Activated T-cell treated with anti-CD3 and anti-CD28 coated beads, Interleukin-2, amount 50 U/mL, for 48 hours (primary cell): Measurements from ENCODE around the gene HOXB13.
"Not testable (repeated sequence)": the region's sequence is repeated elsewhere in the genome, so short reads cannot be mapped to it uniquely, and the experiment has no call there.

Experiments
- DNase-seq, 2 experiments: peaks; one replicate each; pipeline ENCODE4 v3.0.0-alpha.2; 2020

Gene HOXB13

GRCh38 chr17:48726114-48726915 lies 2.2 kb downstream of the HOXB13 start:
- DNase-seq = no peak

GRCh38 chr17:48725288-48726064 lies 3.1 kb downstream of the HOXB13 start:
- DNase-seq = peak in 1 of 2 experiments; percentile 30

GRCh38 chr17:48725004-48725287 lies 3.6 kb downstream of the HOXB13 start:
- DNase-seq = peak in 1 of 2 experiments; percentile 41

GRCh38 chr17:48724251-48725003 lies 4.1 kb downstream of the HOXB13 start:
- DNase-seq = peak; percentile 88 to 91

DNA sequence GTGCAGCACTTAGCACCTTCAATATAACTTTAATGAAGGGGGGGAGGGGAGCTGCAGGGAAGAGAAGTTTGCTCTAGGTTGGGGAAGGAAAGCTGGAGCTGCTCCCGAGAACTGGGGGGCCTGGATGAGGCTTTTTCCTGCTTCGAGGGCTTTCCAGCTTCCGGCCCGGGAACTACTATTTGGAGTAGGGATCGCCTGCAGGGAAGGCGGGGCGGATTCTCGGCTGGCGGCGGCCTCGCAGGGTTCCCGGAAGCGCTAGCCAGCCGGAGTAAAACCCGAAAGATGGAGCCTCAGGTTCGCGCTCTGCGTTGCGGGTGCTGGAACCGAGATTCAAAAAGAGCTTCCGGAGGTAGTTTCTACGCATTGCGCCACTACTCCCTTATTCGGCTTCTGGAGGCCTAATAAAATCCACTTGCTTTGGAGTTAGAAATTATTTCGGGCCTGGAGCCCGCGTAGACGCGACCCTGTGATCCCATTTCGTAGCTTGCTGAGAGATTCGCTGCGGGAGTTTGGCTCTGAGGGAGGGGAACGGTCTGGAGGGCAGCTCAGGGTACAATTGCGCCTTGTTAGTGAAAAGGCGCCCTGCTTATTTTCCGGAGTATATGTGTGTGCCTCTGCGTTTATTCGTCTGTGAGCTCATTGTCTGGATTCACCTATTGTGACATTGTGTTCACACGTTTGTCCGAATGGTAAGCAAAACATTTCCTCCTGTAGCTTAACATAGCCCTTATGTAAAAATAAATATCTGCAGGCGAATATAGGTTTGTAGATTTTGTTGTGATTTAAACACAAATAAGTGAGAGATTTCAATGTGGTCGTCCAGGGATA lies 4.9 kb downstream of the HOXB13 start:
- DNase-seq = peak in 1 of 2 experiments; percentile 40

- DNase-seq = peak in 1 of 2 experiments; percentile 29
Observed at GRCh38 chr17:48722915-48723422, 5.6 kb downstream of the HOXB13 start, which contains the start of gene PRAC2. PRAC2 (plus strand) TSS chr17:48723185; CDS start chr17:48724411, 1,226 bp downstream.

GRCh38 chr17:48722201-48722907 lies 6.2 kb downstream of the HOXB13 start, which contains the start of gene PRAC1:
PRAC1 (minus strand) TSS chr17:48722518; CDS start chr17:48722392, 126 bp downstream.
- no peak for DNase-seq

- DNase-seq = no peak
Observed at GRCh38 chr17:48721009-48721402, 7.5 kb downstream of the HOXB13 start.

DNA sequence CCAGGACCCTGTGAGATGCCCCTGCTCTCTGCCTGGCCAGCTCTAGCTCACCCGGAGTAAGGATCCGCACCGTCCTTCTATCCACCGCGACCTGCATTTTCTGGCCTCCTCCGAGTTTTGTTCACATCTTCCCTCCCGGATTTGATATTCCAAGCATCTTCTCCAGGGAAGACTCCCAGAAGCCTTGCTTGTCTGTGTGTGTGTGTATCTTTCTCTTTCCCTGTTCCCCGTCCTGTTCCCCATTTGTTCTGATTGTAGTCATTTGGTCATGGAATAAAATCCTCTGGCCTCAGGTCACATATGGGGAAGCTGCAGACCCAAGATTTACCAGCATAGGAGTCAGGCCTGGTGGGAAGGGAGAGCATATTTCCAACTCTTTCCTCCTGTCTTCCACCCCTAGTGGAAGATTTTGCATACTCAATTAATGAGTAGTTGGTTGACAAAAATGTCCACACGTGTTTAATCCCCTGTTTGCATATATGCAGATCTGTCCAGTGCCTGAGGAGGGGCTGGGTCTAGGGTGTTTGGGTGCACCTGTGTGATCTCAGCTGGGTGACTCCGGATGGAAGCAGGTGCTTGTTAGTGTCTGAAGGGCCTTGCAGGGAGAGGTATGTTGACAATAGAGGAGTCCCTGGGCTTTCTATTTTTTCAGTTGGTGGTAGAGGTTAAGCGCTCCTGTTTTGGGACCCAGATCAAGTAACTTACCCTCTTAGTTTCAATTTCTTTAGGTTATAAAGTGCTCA lies 8.1 kb downstream of the HOXB13 start:
- DNase-seq = no peak

DNA sequence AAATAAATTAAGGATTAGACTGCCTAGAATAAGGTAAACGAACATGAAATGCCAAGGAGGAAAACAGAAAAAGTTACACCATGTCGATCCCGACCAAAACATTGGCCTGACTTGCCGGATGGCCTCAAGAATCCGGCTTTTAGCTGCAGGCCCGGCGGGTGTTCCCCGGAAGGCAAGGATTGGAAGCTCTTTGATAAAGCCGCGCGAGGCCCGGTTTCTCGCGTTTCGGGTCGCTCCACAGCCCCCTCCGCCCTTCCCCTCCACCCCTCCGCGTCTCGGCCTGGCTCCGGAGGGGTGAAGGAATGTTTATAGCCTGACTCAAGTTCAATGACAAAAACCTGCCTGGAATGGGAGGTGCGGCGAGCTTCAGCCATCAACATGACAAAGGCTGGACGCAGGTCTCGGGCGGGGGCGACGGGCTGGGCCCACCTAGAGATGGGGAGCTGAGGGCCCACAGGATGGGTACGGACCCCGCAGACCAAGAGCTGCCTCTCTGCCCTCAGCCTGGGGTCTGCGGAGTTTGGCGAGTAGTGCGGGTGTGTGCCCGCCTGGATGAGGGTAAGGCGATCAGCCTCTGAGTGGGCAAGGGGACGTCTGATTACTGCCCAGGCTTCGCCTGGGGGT lies 8.8 kb downstream of the HOXB13 start:
- DNase-seq = no peak

DNA sequence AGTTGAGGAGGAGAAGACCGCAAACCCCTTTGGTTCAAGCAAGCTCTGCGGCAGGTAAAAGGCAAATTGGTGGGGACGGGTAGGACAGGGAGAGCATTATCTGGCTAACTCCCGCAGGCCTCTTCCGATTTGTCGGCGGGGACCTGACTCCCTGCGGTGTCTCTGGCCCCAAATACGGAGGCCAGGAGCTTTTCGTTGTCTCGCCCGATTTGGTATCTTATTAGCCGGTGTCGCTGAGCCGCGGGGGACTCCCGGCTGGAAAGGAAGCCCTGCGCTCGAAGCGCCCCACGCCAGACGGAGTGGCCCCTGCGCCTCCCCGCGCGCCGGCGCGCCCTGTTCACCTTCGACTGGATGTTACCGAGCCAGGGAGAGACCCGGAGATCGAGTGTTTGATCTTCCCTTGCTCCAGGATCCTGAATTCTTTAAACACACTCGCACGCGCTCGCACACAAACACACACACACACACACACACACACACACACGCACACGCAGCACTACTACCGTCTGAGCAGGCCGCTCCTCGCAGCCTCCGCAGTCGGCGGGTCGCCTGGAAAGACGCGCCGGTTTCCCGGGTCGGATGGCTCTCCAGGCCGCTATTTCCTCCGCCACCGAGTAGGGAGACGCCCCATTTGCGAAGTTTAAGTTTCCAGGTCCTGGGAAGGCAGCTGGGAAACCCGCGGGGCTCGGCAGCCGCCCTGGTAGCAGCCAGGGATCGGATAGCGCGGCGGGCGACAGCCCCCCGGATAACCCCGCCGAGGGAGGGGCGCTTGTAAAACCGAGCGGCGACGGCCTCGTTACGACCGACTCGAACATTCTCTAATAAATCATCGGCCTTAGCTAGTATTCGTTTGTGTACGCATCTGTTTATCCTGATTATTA lies 9.5 kb downstream of the HOXB13 start:
- DNase-seq = peak in 1 of 2 experiments; percentile 40

DNA sequence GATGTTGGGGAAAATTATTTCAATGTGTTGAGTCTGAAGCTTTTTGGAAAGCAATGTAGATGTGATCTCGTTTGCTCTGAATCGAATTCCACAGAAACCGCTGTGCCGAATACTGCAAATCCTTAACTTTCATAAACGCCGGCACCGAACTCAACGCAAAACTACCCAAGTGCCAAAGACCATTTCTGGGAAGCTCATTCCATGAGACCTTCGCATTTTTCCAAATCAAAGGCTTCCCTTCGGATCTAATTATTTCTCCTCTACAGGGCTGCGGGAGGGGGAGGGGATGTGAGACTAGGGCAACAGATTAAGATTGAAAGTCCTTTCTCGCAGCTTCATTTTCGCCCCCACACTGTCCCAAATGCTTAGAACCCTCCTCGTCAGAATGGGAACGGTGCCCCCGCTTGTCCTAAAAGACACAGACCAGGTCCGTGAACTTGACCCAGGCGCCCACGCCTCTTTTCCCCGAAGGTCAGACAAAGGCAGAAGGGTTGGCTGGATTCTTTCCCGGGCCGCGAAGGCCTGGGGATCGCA lies 10.3 kb downstream of the HOXB13 start:
- DNase-seq = peak in 1 of 2 experiments; percentile 24

- no peak for DNase-seq
Observed at GRCh38 chr17:48717367-48718226, 11.0 kb downstream of the HOXB13 start.

GRCh38 chr17:48716549-48716948 lies 12.0 kb downstream of the HOXB13 start:
- not testable (repeated sequence) for DNase-seq

GRCh38 chr17:48715496-48716399 lies 12.8 kb downstream of the HOXB13 start:
- no peak for DNase-seq

GRCh38 chr17:48711128-48711527 lies 17.4 kb downstream of the HOXB13 start:
- no peak for DNase-seq
